ENCODE results near the gene FKBP5. TPM values are rescaled to one million over a fixed set of nuclear protein-coding genes. Genes with fewer than 3 reads are reported as not detected.

FKBP5 gene
- total RNA-seq, 1 experiment from 2014 or later = 33.9 TPM

DNA sequence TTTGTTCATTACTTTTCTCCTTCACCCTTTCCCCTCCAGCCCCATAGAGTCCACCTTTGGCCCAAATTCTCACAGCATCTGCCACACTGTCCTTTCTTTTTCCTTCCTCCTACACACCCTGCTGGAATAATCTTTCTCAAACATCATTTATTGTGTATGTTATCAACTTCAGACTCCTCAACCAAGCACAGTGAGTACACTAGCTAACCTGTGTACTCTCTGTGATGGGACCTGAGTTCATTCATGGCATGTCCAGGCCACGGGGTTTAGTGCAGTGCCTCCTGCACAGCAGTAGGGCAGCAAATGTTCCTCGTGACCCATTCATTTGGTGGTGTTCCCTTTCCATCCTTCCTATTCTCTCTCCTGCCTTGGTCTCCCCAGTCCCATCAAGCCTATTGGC lies 41.0 kb upstream of the FKBP5 start:
- Mint-ChIP-seq H3K4me1 (peaks cover 59 to 62% of the 10 kb centered on the region in 2 experiments), H3K36me3 (ENCODE audit: insufficient read depth in 1 of 3, low read depth in 3 of 3) (no peaks in the 10 kb centered on the region; a peak in 1 of 7 replicates), H3K27ac (no peak overlapping the region), H3K4me3 (peak overlapping the region in 1 of 2 experiments; percentile 61; a peak in 3 of 5 replicates), H3K9me3 (no peaks in the 10 kb centered on the region), H3K27me3 (ENCODE audit: low read depth) (peaks cover 32% of the 10 kb centered on the region)
- no peaks in the 10 kb centered on the region for H3K79me1 ChIP-seq (ENCODE audit: insufficient read depth, low read depth, low read length, poor library complexity, severe bottlenecking)
- H3K4me2 ChIP-seq (ENCODE audit: insufficient read depth, insufficient read length, low read length) = no peak overlapping the region
- no peak overlapping the region for H2BK12ac ChIP-seq (ENCODE audit: insufficient read length, low read depth, low read length)
- no peak overlapping the region for H4K8ac ChIP-seq (replicated peaks; ENCODE audit: insufficient read length, low read depth, low read length)
- no peak overlapping the region for H2AFZ ChIP-seq (ENCODE audit: low read length)
- no peak overlapping the region for H4K5ac ChIP-seq (ENCODE audit: insufficient read length, low read depth, low read length)
- no peak overlapping the region for H3K23ac ChIP-seq (ENCODE audit: insufficient read length, low read depth, low read length)
- no peaks in the 10 kb centered on the region for H4K20me1 ChIP-seq (ENCODE audit: control insufficient read depth, insufficient read depth, insufficient read length)
- H3K9ac ChIP-seq (ENCODE audit: extremely low read depth, insufficient read length, low read length) = no peak overlapping the region
- no peak overlapping the region for H3K56ac ChIP-seq (ENCODE audit: insufficient read length, low read depth, low read length)
- no peak overlapping the region for H4K91ac ChIP-seq (ENCODE audit: insufficient read length, low read depth, low read length)
- no peak overlapping the region for H3T11ph ChIP-seq (ENCODE audit: low read length)
- DNase-seq = no peak
- no peak overlapping the region for H3K18ac ChIP-seq (ENCODE audit: insufficient read length, low read depth, low read length)
- peaks cover 11% of the 10 kb centered on the region for H3K23me2 ChIP-seq (ENCODE audit: insufficient read length, low read depth, low read length, poor library complexity, severe bottlenecking)
- TF ChIP-seq, protein P1, sequence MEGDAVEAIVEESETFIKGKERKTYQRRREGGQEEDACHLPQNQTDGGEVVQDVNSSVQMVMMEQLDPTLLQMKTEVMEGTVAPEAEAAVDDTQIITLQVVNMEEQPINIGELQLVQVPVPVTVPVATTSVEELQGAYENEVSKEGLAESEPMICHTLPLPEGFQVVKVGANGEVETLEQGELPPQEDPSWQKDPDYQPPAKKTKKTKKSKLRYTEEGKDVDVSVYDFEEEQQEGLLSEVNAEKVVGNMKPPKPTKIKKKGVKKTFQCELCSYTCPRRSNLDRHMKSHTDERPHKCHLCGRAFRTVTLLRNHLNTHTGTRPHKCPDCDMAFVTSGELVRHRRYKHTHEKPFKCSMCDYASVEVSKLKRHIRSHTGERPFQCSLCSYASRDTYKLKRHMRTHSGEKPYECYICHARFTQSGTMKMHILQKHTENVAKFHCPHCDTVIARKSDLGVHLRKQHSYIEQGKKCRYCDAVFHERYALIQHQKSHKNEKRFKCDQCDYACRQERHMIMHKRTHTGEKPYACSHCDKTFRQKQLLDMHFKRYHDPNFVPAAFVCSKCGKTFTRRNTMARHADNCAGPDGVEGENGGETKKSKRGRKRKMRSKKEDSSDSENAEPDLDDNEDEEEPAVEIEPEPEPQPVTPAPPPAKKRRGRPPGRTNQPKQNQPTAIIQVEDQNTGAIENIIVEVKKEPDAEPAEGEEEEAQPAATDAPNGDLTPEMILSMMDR (conservative IDR thresholded peaks at IDR 0.05) = no peak
- H3K27me3 ChIP-seq (ENCODE audit: insufficient read depth, low read length) = peaks cover 2% of the 10 kb centered on the region; the same call in 1 of the 2 replicates
- no peak overlapping the region for H3K27ac ChIP-seq (ENCODE audit: insufficient read length, low read depth, low read length)
- H3K14ac ChIP-seq (ENCODE audit: insufficient read depth, low read length) = no peak overlapping the region
- WGBS (ENCODE audit: extremely low coverage, insufficient read length, low lambda C conversion rate) = no CpG with 5 or more reads among the region's 2 CpGs
- no peak overlapping the region for H2BK15ac ChIP-seq (ENCODE audit: low read depth, low read length)
- H2AK5ac ChIP-seq (ENCODE audit: insufficient read length, low read length) = no peak overlapping the region
- peaks cover 19% of the 10 kb centered on the region for H3K4me1 ChIP-seq (ENCODE audit: insufficient read depth, low read length)
- no peaks in the 10 kb centered on the region for H3K9me3 ChIP-seq (ENCODE audit: control insufficient read depth, low read depth, low read length)
- H3K79me2 ChIP-seq (ENCODE audit: insufficient read depth, low read length) = no peaks in the 10 kb centered on the region
- H2BK5ac ChIP-seq (ENCODE audit: insufficient read length, low read length) = no peak overlapping the region
- no peak overlapping the region for H3K4ac ChIP-seq (ENCODE audit: low read depth, low read length)
- no peak overlapping the region for H2BK20ac ChIP-seq (ENCODE audit: low read depth, low read length, poor library complexity, severe bottlenecking)
- no peak overlapping the region for H2BK120ac ChIP-seq (ENCODE audit: low read depth, low read length, poor library complexity, severe bottlenecking)
